Progenitor cell of endocrine pancreas (in vitro differentiated cells): Measurements from ENCODE around the gene NEK11. TPM values are rescaled to one million over a fixed set of nuclear protein-coding genes. Genes with fewer than 3 reads are reported as not detected.

ENCODE experiments used
- DNase-seq: peaks from one replicate; pipeline ENCODE4 v3.0.0; 2021; ENCODE audit warnings: low spot score; ENCODE audit not compliant: unreplicated experiment
- H3K27ac Mint-ChIP-seq: 2 replicates; pipeline ENCODE4 v1.8.0; 2021; ENCODE audit warnings: mild to moderate bottlenecking, moderate library complexity, mixed read lengths
- H3K27me3 Mint-ChIP-seq: 2 replicates; pipeline ENCODE4 v1.8.0; 2021; ENCODE audit warnings: mixed read lengths
- H3K36me3 Mint-ChIP-seq: 2 replicates; pipeline ENCODE4 v1.8.0; 2022; ENCODE audit warnings: mixed read lengths; ENCODE audit not compliant: insufficient read depth
- H3K4me1 Mint-ChIP-seq: 2 replicates; pipeline ENCODE4 v1.8.0; 2021; ENCODE audit warnings: low read depth, mixed read lengths
- H3K4me3 Mint-ChIP-seq: 2 replicates; pipeline ENCODE4 v1.8.0; 2021; ENCODE audit warnings: low read depth, mild to moderate bottlenecking, moderate library complexity, mixed read lengths
- H3K9me3 Mint-ChIP-seq: 2 replicates; pipeline ENCODE4 v1.8.0; 2021; ENCODE audit warnings: low read depth, mixed read lengths
- CTCF ChIP-seq: fragments of 200-600 bp; sonication (generic); IDR thresholded peaks from one replicate; pipeline ENCODE4 v1.5.0; 2021; ENCODE audit warnings: antibody characterized with exemption, mild to moderate bottlenecking; ENCODE audit not compliant: unreplicated experiment
- total RNA-seq: library from RNA; stranded (reverse); gene quantifications from 2 replicates; pipeline ENCODE4 v1.2.1, GENCODE V29; 2021

Gene NEK11
- total RNA-seq, 1 donor from 2014 or later = 18.7 TPM

GRCh38 chr3:131349454-131349853 is 322.8 kb downstream of the NEK11 start:
- H3K27ac Mint-ChIP-seq = no peak overlapping the region
- peaks cover 4% of the 10 kb centered on the region for H3K4me1 Mint-ChIP-seq
- no peaks in the 10 kb centered on the region for H3K27me3 Mint-ChIP-seq
- no peak for DNase-seq
- TF ChIP-seq CTCF = no peak
- H3K4me3 Mint-ChIP-seq = no peak overlapping the region
- peaks cover 5% of the 10 kb centered on the region for H3K36me3 Mint-ChIP-seq
- peaks cover 9% of the 10 kb centered on the region for H3K9me3 Mint-ChIP-seq

- Mint-ChIP-seq H3K27me3 (no peaks in the 10 kb centered on the region), H3K4me3 (no peak overlapping the region), H3K36me3 (peaks cover 4% of the 10 kb centered on the region), H3K27ac (no peak overlapping the region), H3K9me3 (peaks cover 7% of the 10 kb centered on the region), H3K4me1 (peaks cover 4% of the 10 kb centered on the region)
- no peak for DNase-seq
- no peak for TF ChIP-seq CTCF
Observed at GRCh38 chr3:131349946-131350347, 323.3 kb downstream of the NEK11 start.

- no peak for DNase-seq
- Mint-ChIP-seq H3K4me3 (no peak overlapping the region), H3K27me3 (no peaks in the 10 kb centered on the region), H3K36me3 (peaks cover 4% of the 10 kb centered on the region), H3K27ac (no peak overlapping the region), H3K4me1 (peaks cover 4% of the 10 kb centered on the region), H3K9me3 (peaks cover 4% of the 10 kb centered on the region)
- TF ChIP-seq CTCF = no peak
Observed at GRCh38 chr3:131350506-131350905, 323.8 kb downstream of the NEK11 start.

GRCh38 chr3:131353016-131353877 is 326.6 kb downstream of the NEK11 start:
- TF ChIP-seq CTCF = no peak
- peaks cover 4% of the 10 kb centered on the region for H3K4me1 Mint-ChIP-seq
- H3K27ac Mint-ChIP-seq = no peak overlapping the region
- DNase-seq = no peak
- no peaks in the 10 kb centered on the region for H3K9me3 Mint-ChIP-seq
- no peaks in the 10 kb centered on the region for H3K27me3 Mint-ChIP-seq
- peaks cover 6% of the 10 kb centered on the region for H3K36me3 Mint-ChIP-seq
- H3K4me3 Mint-ChIP-seq = no peak overlapping the region

GRCh38 chr3:131353986-131354385 is 327.3 kb downstream of the NEK11 start:
- Mint-ChIP-seq H3K4me3 (no peak overlapping the region), H3K27me3 (no peaks in the 10 kb centered on the region), H3K9me3 (no peaks in the 10 kb centered on the region), H3K27ac (peak overlapping the region; percentile 40), H3K36me3 (peaks cover 4% of the 10 kb centered on the region), H3K4me1 (peaks cover 4% of the 10 kb centered on the region)
- no peak for DNase-seq
- TF ChIP-seq CTCF = no peak
